NAMALWA (cell line): ENCODE results near the gene PLA2G2C.

ENCODE experiments used
- DNase-seq: peaks from one replicate; pipeline ENCODE4 v3.0.0-alpha.2; 2015; ENCODE audit warnings: low spot score

The PLA2G2C gene

GRCh38 chr1:20207546-20207945 is 21.2 kb upstream of the PLA2G2C start:
- no peak for DNase-seq

GRCh38 chr1:20202166-20202565 is 15.8 kb upstream of the PLA2G2C start:
- no peak for DNase-seq

- no peak for DNase-seq
These were observed 14.6 kb upstream of the PLA2G2C start for GRCh38 chr1:20200966-20201365.

DNA sequence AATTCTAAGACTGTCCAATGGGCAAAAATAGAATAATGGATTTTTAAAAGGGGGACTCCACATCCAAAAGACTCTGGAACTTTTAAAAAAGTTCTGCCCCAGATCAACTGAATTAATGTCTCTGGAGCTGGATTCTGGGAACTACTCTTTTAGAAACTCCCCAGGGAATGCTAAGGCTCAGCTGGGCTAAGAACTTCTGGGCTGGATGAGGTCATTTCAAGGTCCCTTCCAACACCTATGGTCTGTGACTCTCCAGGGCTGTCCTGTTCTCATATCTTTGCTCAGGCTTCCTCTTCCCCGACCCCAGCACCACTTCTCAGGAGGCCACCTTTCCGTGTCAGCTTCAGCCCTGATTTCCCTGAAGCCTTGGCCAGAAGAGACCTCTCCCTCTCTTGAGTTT is 13.5 kb upstream of the PLA2G2C start:
- DNase-seq: no peak

GRCh38 chr1:20199403-20199802 is 13.1 kb upstream of the PLA2G2C start:
- no peak for DNase-seq

GRCh38 chr1:20198918-20199317 is 12.6 kb upstream of the PLA2G2C start:
- no peak for DNase-seq

GRCh38 chr1:20198296-20198695 is 12.0 kb upstream of the PLA2G2C start:
- DNase-seq: no peak

DNA sequence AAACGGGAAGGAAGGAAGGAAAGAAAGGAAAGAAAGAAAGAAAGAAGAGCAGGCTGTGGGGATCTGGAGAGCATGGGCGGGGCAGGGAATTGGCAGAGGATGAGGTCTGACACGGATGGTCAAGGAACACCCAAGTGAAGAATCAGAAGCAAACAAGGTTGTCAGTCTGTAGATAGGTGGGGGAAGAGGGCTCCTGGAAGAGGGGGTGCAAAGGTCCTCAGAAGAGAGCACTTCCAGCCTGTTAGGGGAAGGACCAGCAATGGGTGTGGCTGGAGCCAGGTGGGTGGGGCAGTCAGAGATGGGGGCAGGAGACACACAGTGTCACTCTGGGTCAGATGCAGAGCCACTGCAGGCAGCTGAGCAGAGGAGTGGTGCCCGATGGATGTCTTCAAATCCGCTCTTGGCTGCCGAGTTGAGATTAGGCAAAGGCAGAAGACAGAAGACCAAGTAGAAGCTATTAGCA is 11.0 kb upstream of the PLA2G2C start:
- no peak for DNase-seq

GRCh38 chr1:20195462-20195780 is 9.1 kb upstream of the PLA2G2C start:
- DNase-seq: no peak

DNA sequence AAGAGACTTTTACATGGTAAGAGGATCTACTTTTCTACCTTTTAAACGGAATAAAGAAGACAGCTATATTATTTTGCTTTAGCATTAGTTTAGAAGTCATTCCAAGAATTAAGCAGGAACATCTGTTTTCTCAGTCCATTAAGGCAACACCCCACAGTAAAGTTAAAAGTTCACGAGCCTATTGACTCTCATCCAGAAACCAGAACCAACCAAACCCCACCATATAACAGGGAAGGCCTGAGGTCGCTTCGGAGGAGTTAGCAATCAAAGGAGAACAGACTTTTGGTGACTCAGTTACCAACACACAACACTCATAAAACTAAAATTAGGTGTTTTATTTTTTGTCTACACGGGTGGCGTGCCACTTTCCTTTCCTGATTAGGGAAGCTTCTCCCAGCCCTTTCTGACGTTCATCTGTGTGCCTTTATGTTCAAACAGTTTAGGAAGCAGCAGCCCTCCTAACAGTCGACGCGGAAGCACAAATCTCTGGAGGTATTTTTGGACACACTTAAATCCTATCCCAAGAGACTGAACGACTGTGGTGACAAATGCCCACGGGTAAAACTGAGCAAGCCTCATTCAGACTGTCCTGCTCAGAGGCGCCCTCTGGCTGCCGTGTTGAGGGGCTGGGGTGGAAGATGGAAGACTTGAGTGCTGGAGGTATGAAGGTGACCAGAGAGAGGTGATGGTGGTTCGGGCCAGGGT is 8.6 kb upstream of the PLA2G2C start:
- DNase-seq: peak; percentile 75

DNA sequence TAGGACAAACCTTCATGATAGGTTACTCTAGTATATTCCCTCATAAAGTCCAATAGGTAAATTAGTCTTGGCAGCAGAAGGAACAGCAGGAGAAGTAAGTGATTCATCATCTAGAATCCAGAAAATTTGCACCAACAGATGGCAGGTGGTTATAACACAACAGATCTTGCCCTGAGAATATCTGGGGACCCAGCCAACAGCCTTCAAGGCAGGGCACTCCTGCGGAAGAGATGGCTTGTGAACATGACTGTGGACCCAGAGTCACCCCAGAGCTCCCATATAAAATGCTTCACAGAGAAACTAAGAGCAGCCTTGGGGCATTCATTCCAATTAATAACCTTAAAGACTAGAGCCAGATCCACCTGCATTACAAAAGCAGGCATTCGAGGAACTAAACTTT is 7.9 kb upstream of the PLA2G2C start:
- DNase-seq: no peak

GRCh38 chr1:20192871-20193411 is 6.6 kb upstream of the PLA2G2C start:
- no peak for DNase-seq

- DNase-seq: no peak
These were observed 6.0 kb upstream of the PLA2G2C start for GRCh38 chr1:20192364-20192763.

DNA sequence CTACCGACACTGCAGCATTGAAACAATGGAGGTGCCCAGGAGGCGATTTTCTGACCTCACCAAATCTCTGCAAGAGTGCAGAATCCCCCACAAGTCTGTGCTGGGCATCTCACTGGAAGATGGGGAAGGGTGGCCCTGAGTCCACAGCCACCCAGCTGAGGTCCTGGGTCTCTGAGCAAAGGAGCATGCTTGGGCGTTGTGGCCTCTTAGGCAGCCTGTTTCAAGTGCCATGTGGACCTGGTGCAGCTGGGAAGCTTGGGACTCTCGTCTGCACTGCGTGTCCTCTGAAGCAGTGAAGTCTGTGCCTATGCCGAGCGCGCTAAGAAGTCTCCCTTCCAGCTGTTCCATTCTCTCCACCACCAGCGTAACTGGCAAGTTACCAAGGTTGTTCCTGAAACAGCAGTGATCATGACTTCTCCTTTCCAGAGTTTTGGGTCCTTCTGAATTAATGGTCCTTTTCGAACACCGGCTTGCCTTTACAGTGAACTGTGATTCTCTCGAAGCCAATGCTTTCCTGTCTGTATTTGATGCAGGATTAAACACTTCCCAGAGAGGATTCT is 5.0 kb upstream of the PLA2G2C start:
- no peak for DNase-seq

DNA sequence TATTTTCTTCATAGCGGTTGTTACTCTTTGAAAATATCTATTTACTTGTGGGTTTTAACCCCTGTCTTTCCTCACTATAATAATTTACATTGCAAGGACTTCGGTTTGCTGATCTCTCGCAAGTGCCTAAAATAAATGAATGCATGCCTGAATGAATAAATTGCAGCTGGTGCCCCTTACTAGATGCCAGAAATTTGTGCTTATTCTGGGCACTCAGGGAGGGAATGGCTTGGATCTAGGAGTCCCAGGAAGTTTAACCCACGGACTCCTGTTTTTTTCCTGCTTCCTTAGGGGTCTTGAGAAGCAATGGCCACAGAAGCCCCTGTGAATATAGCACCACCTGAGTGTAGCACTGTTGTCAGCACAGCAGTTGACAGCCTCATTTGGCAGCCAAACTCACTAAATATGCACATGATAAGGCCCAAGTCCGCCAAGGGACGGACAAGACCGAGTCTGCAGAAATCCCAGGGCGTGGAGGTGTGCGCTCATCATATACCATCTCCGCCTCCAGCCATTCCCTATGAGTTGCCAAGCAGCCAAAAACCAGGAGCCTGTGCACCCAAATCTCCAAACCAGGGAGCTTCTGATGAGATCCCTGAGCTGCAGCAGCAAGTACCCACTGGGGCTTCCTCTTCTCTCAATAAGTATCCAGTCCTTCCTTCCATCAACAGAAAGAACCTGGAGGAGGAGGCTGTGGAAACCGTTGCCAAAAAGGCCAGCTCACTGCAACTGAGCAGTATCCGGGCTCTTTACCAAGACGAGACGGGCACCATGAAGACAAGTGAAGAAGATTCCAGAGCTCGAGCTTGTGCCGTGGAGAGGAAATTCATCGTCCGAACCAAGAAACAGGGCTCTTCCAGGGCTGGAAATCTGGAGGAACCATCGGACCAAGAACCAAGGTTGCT is 4.2 kb upstream of the PLA2G2C start:
- no peak for DNase-seq

- no peak for DNase-seq
These were observed 3.3 kb upstream of the PLA2G2C start for GRCh38 chr1:20189664-20190063.

- no peak for DNase-seq
These were observed 2.1 kb upstream of the PLA2G2C start for GRCh38 chr1:20188455-20188817.

- no peak for DNase-seq
These were observed 1.6 kb upstream of the PLA2G2C start for GRCh38 chr1:20187813-20188454.

- no peak for DNase-seq
These were observed 940 bp upstream of the PLA2G2C start for GRCh38 chr1:20187103-20187812.

DNA sequence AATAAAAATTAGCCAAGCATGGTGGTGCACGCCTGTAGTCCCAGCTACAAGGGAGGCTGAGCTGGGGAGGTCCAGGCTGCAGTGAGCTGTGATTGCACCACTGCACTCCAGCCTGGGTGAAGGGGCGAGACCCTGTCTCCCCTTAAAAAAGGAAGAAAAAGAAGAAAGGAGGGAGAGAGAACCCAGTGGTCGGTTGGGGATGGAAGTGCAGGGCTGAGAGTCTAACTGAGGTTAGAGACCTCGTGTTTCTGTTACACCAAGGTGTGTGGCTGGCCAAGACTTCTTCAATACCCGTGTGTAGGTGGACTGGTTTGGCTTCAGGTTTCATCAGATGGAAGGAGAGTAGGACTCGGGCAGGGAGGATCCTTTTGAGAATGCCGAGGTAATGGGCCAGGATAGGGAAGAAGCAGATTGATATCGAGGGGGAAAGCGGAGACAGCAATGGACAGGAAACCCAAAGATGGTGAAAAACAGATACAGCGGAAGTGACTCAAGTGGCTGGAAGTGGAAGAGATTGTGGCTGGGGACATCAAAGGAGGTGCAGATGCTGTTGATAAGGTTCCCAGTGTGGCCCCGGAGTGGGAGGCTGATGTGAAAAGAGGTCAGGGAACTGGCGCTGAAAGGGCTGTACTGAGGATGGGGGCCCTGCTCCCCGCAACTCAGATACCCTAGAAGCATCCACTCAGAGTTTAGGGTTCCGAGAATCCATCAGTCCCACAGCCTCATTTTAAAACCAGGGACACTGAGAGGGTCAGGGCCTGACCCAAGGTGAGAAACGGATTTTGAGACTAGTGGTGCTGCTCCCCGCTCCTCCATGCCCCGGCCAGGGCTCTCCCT is 1.1 kb downstream of the PLA2G2C start:
- no peak for DNase-seq

DNA sequence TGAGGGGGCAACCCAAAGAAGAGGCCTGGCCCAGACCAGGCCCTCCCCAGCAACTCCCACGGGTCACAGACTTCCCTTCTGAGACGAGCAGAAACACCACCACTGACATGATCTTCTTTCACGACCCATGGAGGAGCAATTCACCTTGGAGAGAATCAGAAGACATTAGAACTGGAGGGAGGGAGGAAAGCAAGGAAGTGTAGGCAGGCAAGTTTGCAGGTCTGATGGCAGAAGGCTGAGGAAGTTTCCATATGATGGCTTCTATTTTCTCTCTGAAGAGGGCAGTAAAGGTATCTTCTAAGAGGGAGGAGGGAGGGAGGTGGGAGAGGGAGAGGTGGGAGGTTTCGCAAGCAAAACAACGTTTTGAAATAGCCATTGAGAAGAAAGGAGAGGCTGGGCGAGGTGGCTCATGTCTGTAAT is 1.8 kb downstream of the PLA2G2C start:
- no peak for DNase-seq
